ACC112 (cell line): Measurements from ENCODE around the gene MYO9B.
"Not testable (repeated sequence)": the region's sequence is repeated elsewhere in the genome, so short reads cannot be mapped to it uniquely, and the experiment has no call there.

Experiments
- H2AFZ ChIP-seq: fragments of 200-600 bp; sonication (generic); one replicate; pipeline ENCODE4 v1.6.0; 2017; ENCODE audit warnings: antibody characterized with exemption, low read length; ENCODE audit not compliant: unreplicated experiment
- H3K27ac ChIP-seq: fragments of 200-600 bp; sonication (generic); 2 replicates; pipeline ENCODE4 v1.5.1; 2014; ENCODE audit warnings: low read depth, mild to moderate bottlenecking, antibody characterized with exemption, low read length, moderate library complexity
- H3K27me3 ChIP-seq: fragments of 200-600 bp; sonication (generic); 2 replicates; pipeline ENCODE4 v1.6.1; 2014; ENCODE audit warnings: mild to moderate bottlenecking, antibody characterized with exemption, low read length, moderate library complexity, mixed read lengths; ENCODE audit not compliant: insufficient read depth
- H3K36me3 ChIP-seq: fragments of 200-600 bp; sonication (generic); 2 replicates; pipeline ENCODE4 v1.6.1; 2016; ENCODE audit warnings: mild to moderate bottlenecking, antibody characterized with exemption, low read length, moderate library complexity, mixed read lengths; ENCODE audit not compliant: insufficient read depth
- H3K4me1 ChIP-seq: fragments of 200-600 bp; sonication (generic); one replicate; pipeline ENCODE4 v1.6.1; 2016; ENCODE audit warnings: low read length, mixed read lengths; ENCODE audit not compliant: insufficient read depth, unreplicated experiment, control insufficient read depth
- H3K4me3 ChIP-seq: fragments of 200-600 bp; sonication (generic); 2 replicates; pipeline ENCODE4 v1.5.1; 2014; ENCODE audit warnings: mild to moderate bottlenecking, low read depth, low read length
- H3K79me2 ChIP-seq: fragments of 200-600 bp; sonication (generic); one replicate; pipeline ENCODE4 v1.6.0; 2016; ENCODE audit warnings: low read length; ENCODE audit not compliant: control insufficient read depth, unreplicated experiment, insufficient read depth

The MYO9B gene

GRCh38 chr19:17128403-17128802, 52.8 kb downstream of the MYO9B start:
- no peak overlapping the region for H2AFZ ChIP-seq
- peaks cover 15% of the 10 kb centered on the region for H3K4me1 ChIP-seq
- no peaks in the 10 kb centered on the region for H3K27me3 ChIP-seq
- H3K4me3 ChIP-seq: no peak overlapping the region
- H3K27ac ChIP-seq: no peak overlapping the region
- H3K36me3 ChIP-seq: no peaks in the 10 kb centered on the region
- peaks cover 14% of the 10 kb centered on the region for H3K79me2 ChIP-seq

- Histone ChIP-seq H3K27ac (no peak overlapping the region), H3K4me3 (no peak overlapping the region), H2AFZ (no peak overlapping the region), H3K27me3 (no peaks in the 10 kb centered on the region), H3K79me2 (peaks cover 14% of the 10 kb centered on the region), H3K4me1 (peaks cover 15% of the 10 kb centered on the region), H3K36me3 (no peaks in the 10 kb centered on the region)
Measured at GRCh38 chr19:17128820-17129219, 53.2 kb downstream of the MYO9B start.

- Histone ChIP-seq H3K27me3 (no peaks in the 10 kb centered on the region), H2AFZ (no peak overlapping the region), H3K79me2 (peaks cover 14% of the 10 kb centered on the region), H3K27ac (no peak overlapping the region), H3K4me3 (no peak overlapping the region), H3K36me3 (no peaks in the 10 kb centered on the region), H3K4me1 (peaks cover 16% of the 10 kb centered on the region)
Measured at GRCh38 chr19:17129377-17129776, 53.8 kb downstream of the MYO9B start.

- Histone ChIP-seq H3K4me3 (peak overlapping the region; percentile 69), H3K27me3 (no peaks in the 10 kb centered on the region), H3K36me3 (no peaks in the 10 kb centered on the region), H3K4me1 (peaks cover 17% of the 10 kb centered on the region), H2AFZ (no peak overlapping the region), H3K79me2 (peaks cover 11% of the 10 kb centered on the region), H3K27ac (peak overlapping the region; percentile 97)
Measured at GRCh38 chr19:17135001-17135853, 59.6 kb downstream of the MYO9B start.

- Histone ChIP-seq H3K27ac (peak overlapping the region; percentile 97), H2AFZ (no peak overlapping the region), H3K36me3 (no peaks in the 10 kb centered on the region), H3K79me2 (peaks cover 11% of the 10 kb centered on the region), H3K27me3 (no peaks in the 10 kb centered on the region), H3K4me1 (peaks cover 17% of the 10 kb centered on the region), H3K4me3 (peak overlapping the region; percentile 69; the same call in 1 of the 2 replicates)
Measured at GRCh38 chr19:17136021-17136420, 60.4 kb downstream of the MYO9B start.

GRCh38 chr19:17136617-17137016, 61.0 kb downstream of the MYO9B start:
- H3K79me2 ChIP-seq: peaks cover 11% of the 10 kb centered on the region
- H3K4me3 ChIP-seq: no peak overlapping the region
- peaks cover 17% of the 10 kb centered on the region for H3K4me1 ChIP-seq
- H3K27me3 ChIP-seq: no peaks in the 10 kb centered on the region
- no peaks in the 10 kb centered on the region for H3K36me3 ChIP-seq
- H2AFZ ChIP-seq: no peak overlapping the region
- peak overlapping the region; percentile 97 for H3K27ac ChIP-seq

- H3K79me2 ChIP-seq: peaks cover 11% of the 10 kb centered on the region
- peaks cover 17% of the 10 kb centered on the region for H3K4me1 ChIP-seq
- no peaks in the 10 kb centered on the region for H3K36me3 ChIP-seq
- H3K27me3 ChIP-seq: no peaks in the 10 kb centered on the region
- no peak overlapping the region for H2AFZ ChIP-seq
- H3K4me3 ChIP-seq: no peak overlapping the region
- H3K27ac ChIP-seq: no peak overlapping the region
Measured at GRCh38 chr19:17137417-17137816, 61.8 kb downstream of the MYO9B start.

- not testable (repeated sequence) for H3K27ac ChIP-seq, H3K36me3 ChIP-seq, H3K27me3 ChIP-seq, H3K4me3 ChIP-seq, H2AFZ ChIP-seq
- H3K79me2 ChIP-seq: peaks cover 11% of the 10 kb centered on the region
- H3K4me1 ChIP-seq: peaks cover 17% of the 10 kb centered on the region
Measured at GRCh38 chr19:17138052-17138846, 62.7 kb downstream of the MYO9B start.

- no peaks in the 10 kb centered on the region for H3K27me3 ChIP-seq
- no peak overlapping the region for H3K27ac ChIP-seq
- peaks cover 17% of the 10 kb centered on the region for H3K4me1 ChIP-seq
- H3K36me3 ChIP-seq: no peaks in the 10 kb centered on the region
- no peak overlapping the region for H3K4me3 ChIP-seq
- H3K79me2 ChIP-seq: peaks cover 11% of the 10 kb centered on the region
- H2AFZ ChIP-seq: no peak overlapping the region
Measured at GRCh38 chr19:17138937-17139598, 63.5 kb downstream of the MYO9B start.

- not testable (repeated sequence) for H3K36me3 ChIP-seq, H3K27me3 ChIP-seq, H3K4me3 ChIP-seq, H3K4me1 ChIP-seq, H3K79me2 ChIP-seq, H3K27ac ChIP-seq, H2AFZ ChIP-seq
Measured at GRCh38 chr19:17144771-17145170, 69.2 kb downstream of the MYO9B start.
